GM18499 (cell line): ENCODE measurements around the gene KRT23.
"Not testable (repeated sequence)": the region's sequence is repeated elsewhere in the genome, so short reads cannot be mapped to it uniquely, and the experiment has no call there.

ENCODE experiments used
- ATAC-seq: cut with Tn5 transposase; IDR thresholded peaks from one replicate; pipeline ENCODE4 v1.9.1; 2021; ENCODE audit warnings: moderate number of reproducible peaks; ENCODE audit not compliant: insufficient read depth, unreplicated experiment

KRT23 gene

GRCh38 chr17:40951011-40951622 lies 13.7 kb upstream of the KRT23 start:
- no peak for ATAC-seq

GRCh38 chr17:40950176-40950575 lies 12.7 kb upstream of the KRT23 start:
- no peak for ATAC-seq

GRCh38 chr17:40949418-40949817 lies 12.0 kb upstream of the KRT23 start:
- no peak for ATAC-seq

- ATAC-seq = no peak
These were observed 10.5 kb upstream of the KRT23 start for GRCh38 chr17:40947929-40948328.

- no peak for ATAC-seq
These were observed 8.0 kb upstream of the KRT23 start for GRCh38 chr17:40945414-40945813.

- ATAC-seq = no peak
These were observed 7.1 kb upstream of the KRT23 start for GRCh38 chr17:40944531-40944930.

GRCh38 chr17:40942553-40942952 lies 5.1 kb upstream of the KRT23 start:
- ATAC-seq = no peak

GRCh38 chr17:40940266-40940665 lies 2.8 kb upstream of the KRT23 start:
- no peak for ATAC-seq

- no peak for ATAC-seq
These were observed 1.5 kb upstream of the KRT23 start for GRCh38 chr17:40938981-40939380.

- ATAC-seq = no peak
These were observed 470 bp downstream of the KRT23 start for GRCh38 chr17:40936976-40937375.

GRCh38 chr17:40936437-40936971 lies 942 bp downstream of the KRT23 start:
- no peak for ATAC-seq

GRCh38 chr17:40935624-40936023 lies 1.8 kb downstream of the KRT23 start:
- ATAC-seq = no peak

GRCh38 chr17:40932608-40933007 lies 4.8 kb downstream of the KRT23 start:
- no peak for ATAC-seq

GRCh38 chr17:40931311-40931710 lies 6.1 kb downstream of the KRT23 start:
- ATAC-seq = no peak

GRCh38 chr17:40926341-40926740 lies 11.1 kb downstream of the KRT23 start:
- ATAC-seq = no peak

GRCh38 chr17:40922239-40922638 lies 15.2 kb downstream of the KRT23 start:
- no peak for ATAC-seq

- ATAC-seq = no peak
These were observed 16.4 kb downstream of the KRT23 start for GRCh38 chr17:40921026-40921425.

GRCh38 chr17:40917116-40917515 lies 20.3 kb downstream of the KRT23 start:
- ATAC-seq = not testable (repeated sequence)

GRCh38 chr17:40916366-40916765 lies 21.1 kb downstream of the KRT23 start:
- no peak for ATAC-seq

- ATAC-seq = no peak
These were observed 21.7 kb downstream of the KRT23 start for GRCh38 chr17:40915721-40916256.

- peak; percentile 50 for ATAC-seq
These were observed 22.2 kb downstream of the KRT23 start for GRCh38 chr17:40915199-40915661.
